Activated naive CD8-positive, alpha-beta T cell (primary cell): ENCODE data around the gene GPR179.

Source experiments
- H3K27ac Mint-ChIP-seq: one replicate; pipeline ENCODE4 v1.8.0; 2021; ENCODE audit warnings: mixed read lengths
- H3K27me3 Mint-ChIP-seq: one replicate; pipeline ENCODE4 v1.8.0; 2021; ENCODE audit warnings: mixed read lengths
- H3K36me3 Mint-ChIP-seq: one replicate; pipeline ENCODE4 v1.8.0; 2021; ENCODE audit warnings: mixed read lengths
- H3K4me1 Mint-ChIP-seq: one replicate; pipeline ENCODE4 v1.8.0; 2021; ENCODE audit warnings: low read depth, mixed read lengths
- H3K4me3 Mint-ChIP-seq: one replicate; pipeline ENCODE4 v1.8.0; 2021; ENCODE audit warnings: mild to moderate bottlenecking, mixed read lengths
- H3K9me3 Mint-ChIP-seq: one replicate; pipeline ENCODE4 v1.8.0; 2021; ENCODE audit warnings: low read depth, mixed read lengths

Gene GPR179

GRCh38 chr17:38353086-38353604 lies 9.4 kb upstream of the GPR179 start:
- H3K27me3 Mint-ChIP-seq, result no peaks in the 10 kb centered on the region
- peaks cover 57% of the 10 kb centered on the region for H3K4me1 Mint-ChIP-seq
- no peak overlapping the region for H3K27ac Mint-ChIP-seq
- peaks cover 3% of the 10 kb centered on the region for H3K36me3 Mint-ChIP-seq
- no peaks in the 10 kb centered on the region for H3K9me3 Mint-ChIP-seq
- peak overlapping the region; percentile 76 for H3K4me3 Mint-ChIP-seq

- Mint-ChIP-seq H3K36me3 (peaks cover 3% of the 10 kb centered on the region), H3K4me1 (peaks cover 52% of the 10 kb centered on the region), H3K4me3 (peak overlapping the region; percentile 76), H3K9me3 (no peaks in the 10 kb centered on the region), H3K27me3 (no peaks in the 10 kb centered on the region), H3K27ac (no peak overlapping the region)
These were observed 8.7 kb upstream of the GPR179 start for GRCh38 chr17:38352245-38353085.

GRCh38 chr17:38351412-38352222 lies 7.9 kb upstream of the GPR179 start, which contains the start of gene SOCS7:
Gene SOCS7, plus strand, starts transcription at chr17:38351844. Its CDS starts 209 bp downstream, at chr17:38352053.
- Mint-ChIP-seq H3K4me1 (peaks cover 43% of the 10 kb centered on the region), H3K27ac (peak within 1 kb of the TSS; percentile 98), H3K9me3 (no peaks in the 10 kb centered on the region), H3K36me3 (peaks cover 3% of the 10 kb centered on the region), H3K4me3 (peak within 1 kb of the TSS; percentile 97), H3K27me3 (no peaks in the 10 kb centered on the region)

GRCh38 chr17:38350035-38350434 lies 6.3 kb upstream of the GPR179 start:
- H3K4me3 Mint-ChIP-seq, result peak overlapping the region; percentile 20
- peaks cover 35% of the 10 kb centered on the region for H3K4me1 Mint-ChIP-seq
- H3K9me3 Mint-ChIP-seq, result no peaks in the 10 kb centered on the region
- H3K27ac Mint-ChIP-seq, result no peak overlapping the region
- H3K36me3 Mint-ChIP-seq, result no peaks in the 10 kb centered on the region
- H3K27me3 Mint-ChIP-seq, result no peaks in the 10 kb centered on the region

GRCh38 chr17:38349097-38349730 lies 5.5 kb upstream of the GPR179 start:
- Mint-ChIP-seq H3K36me3 (no peaks in the 10 kb centered on the region), H3K4me3 (no peak overlapping the region), H3K4me1 (peaks cover 27% of the 10 kb centered on the region), H3K27ac (no peak overlapping the region), H3K9me3 (no peaks in the 10 kb centered on the region), H3K27me3 (no peaks in the 10 kb centered on the region)

- Mint-ChIP-seq H3K9me3 (no peaks in the 10 kb centered on the region), H3K36me3 (no peaks in the 10 kb centered on the region), H3K27ac (no peak overlapping the region), H3K4me1 (peaks cover 7% of the 10 kb centered on the region), H3K4me3 (no peak overlapping the region), H3K27me3 (no peaks in the 10 kb centered on the region)
These were observed 2.0 kb upstream of the GPR179 start for GRCh38 chr17:38345743-38346142.

GRCh38 chr17:38344420-38344745 lies 627 bp upstream of the GPR179 start:
- peaks cover 4% of the 10 kb centered on the region for H3K4me1 Mint-ChIP-seq
- H3K27me3 Mint-ChIP-seq, result no peaks in the 10 kb centered on the region
- no peak overlapping the region for H3K27ac Mint-ChIP-seq
- H3K9me3 Mint-ChIP-seq, result no peaks in the 10 kb centered on the region
- H3K36me3 Mint-ChIP-seq, result no peaks in the 10 kb centered on the region
- H3K4me3 Mint-ChIP-seq, result no peak overlapping the region

GRCh38 chr17:38342886-38343607 lies 709 bp downstream of the GPR179 start:
- no peak overlapping the region for H3K27ac Mint-ChIP-seq
- H3K9me3 Mint-ChIP-seq, result no peaks in the 10 kb centered on the region
- no peaks in the 10 kb centered on the region for H3K36me3 Mint-ChIP-seq
- H3K4me3 Mint-ChIP-seq, result no peak overlapping the region
- H3K27me3 Mint-ChIP-seq, result peaks cover 2% of the 10 kb centered on the region
- H3K4me1 Mint-ChIP-seq, result no peaks in the 10 kb centered on the region

GRCh38 chr17:38341035-38341721 lies 2.6 kb downstream of the GPR179 start:
- peaks cover 2% of the 10 kb centered on the region for H3K27me3 Mint-ChIP-seq
- H3K36me3 Mint-ChIP-seq, result no peaks in the 10 kb centered on the region
- H3K9me3 Mint-ChIP-seq, result no peaks in the 10 kb centered on the region
- H3K4me3 Mint-ChIP-seq, result no peak overlapping the region
- H3K4me1 Mint-ChIP-seq, result no peaks in the 10 kb centered on the region
- H3K27ac Mint-ChIP-seq, result no peak overlapping the region

GRCh38 chr17:38339891-38340290 lies 3.9 kb downstream of the GPR179 start:
- no peaks in the 10 kb centered on the region for H3K9me3 Mint-ChIP-seq
- H3K4me1 Mint-ChIP-seq, result no peaks in the 10 kb centered on the region
- no peak overlapping the region for H3K27ac Mint-ChIP-seq
- peaks cover 2% of the 10 kb centered on the region for H3K27me3 Mint-ChIP-seq
- no peak overlapping the region for H3K4me3 Mint-ChIP-seq
- no peaks in the 10 kb centered on the region for H3K36me3 Mint-ChIP-seq

- no peak overlapping the region for H3K27ac Mint-ChIP-seq
- no peaks in the 10 kb centered on the region for H3K36me3 Mint-ChIP-seq
- no peaks in the 10 kb centered on the region for H3K9me3 Mint-ChIP-seq
- peaks cover 4% of the 10 kb centered on the region for H3K27me3 Mint-ChIP-seq
- no peaks in the 10 kb centered on the region for H3K4me1 Mint-ChIP-seq
- H3K4me3 Mint-ChIP-seq, result no peak overlapping the region
These were observed 5.2 kb downstream of the GPR179 start for GRCh38 chr17:38338535-38338934.

- no peaks in the 10 kb centered on the region for H3K36me3 Mint-ChIP-seq
- peaks cover 5% of the 10 kb centered on the region for H3K27me3 Mint-ChIP-seq
- H3K4me3 Mint-ChIP-seq, result no peak overlapping the region
- no peaks in the 10 kb centered on the region for H3K4me1 Mint-ChIP-seq
- no peak overlapping the region for H3K27ac Mint-ChIP-seq
- no peaks in the 10 kb centered on the region for H3K9me3 Mint-ChIP-seq
These were observed 5.7 kb downstream of the GPR179 start for GRCh38 chr17:38338053-38338452.

- no peak overlapping the region for H3K27ac Mint-ChIP-seq
- peaks cover 5% of the 10 kb centered on the region for H3K27me3 Mint-ChIP-seq
- no peaks in the 10 kb centered on the region for H3K9me3 Mint-ChIP-seq
- H3K36me3 Mint-ChIP-seq, result no peaks in the 10 kb centered on the region
- H3K4me1 Mint-ChIP-seq, result no peaks in the 10 kb centered on the region
- no peak overlapping the region for H3K4me3 Mint-ChIP-seq
These were observed 6.9 kb downstream of the GPR179 start for GRCh38 chr17:38336838-38337237.
